NCI-H82 treated with DMSO at 0.1 percent for 48 hours (cell line): Measurements from ENCODE around the gene AMT.

Experiments used
- DNase-seq: peaks from one replicate; lab custom pipeline; 2025; ENCODE audit not compliant: unreplicated experiment; lab: John Stamatoyannopoulos, UW

The AMT gene

DNA sequence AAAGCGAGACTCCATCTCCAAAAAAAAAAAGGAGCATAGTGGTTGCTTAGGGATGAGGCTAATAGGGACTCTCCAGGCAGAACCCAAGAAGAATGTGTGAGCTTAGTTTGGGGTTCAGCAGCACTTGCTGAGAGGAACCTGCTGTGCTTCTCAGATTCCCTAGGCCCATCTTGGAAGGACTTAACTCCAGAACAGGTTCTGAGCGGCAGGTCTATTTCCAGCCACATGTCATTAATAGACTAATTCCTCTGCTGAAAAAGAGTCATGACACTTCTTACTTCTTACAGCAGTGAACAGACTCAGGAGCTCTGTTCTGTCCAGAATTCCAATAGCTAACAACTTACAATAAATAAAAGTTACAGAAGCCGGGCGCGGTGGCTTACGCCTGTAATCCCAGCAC lies 33.0 kb downstream of the AMT start:
- no peak for DNase-seq

DNA sequence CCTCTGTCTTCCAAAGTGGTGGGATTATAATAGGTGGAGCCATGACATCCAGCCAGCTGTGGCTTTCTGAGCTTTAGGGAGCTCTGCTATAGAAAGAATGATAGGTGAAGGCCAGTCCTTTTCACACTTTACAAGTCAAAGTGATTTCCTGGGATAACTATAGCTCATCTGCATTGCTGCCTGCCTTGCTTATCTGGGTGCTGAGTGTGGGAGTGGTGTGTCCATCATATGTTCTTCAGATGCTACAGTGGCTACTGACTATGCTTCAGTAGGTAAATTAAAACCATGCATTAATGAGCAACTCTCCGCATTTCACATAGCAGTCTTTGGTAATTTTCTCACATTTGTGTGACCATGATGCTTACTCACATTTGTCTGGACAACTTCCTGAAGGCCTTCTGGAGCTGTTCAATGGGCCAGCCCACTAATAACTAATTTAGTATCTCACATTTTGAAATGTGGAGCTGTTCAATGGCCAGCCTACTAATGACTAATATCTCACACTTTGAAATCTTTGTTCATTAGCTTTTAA lies 33.9 kb downstream of the AMT start:
- DNase-seq: no peak

DNA sequence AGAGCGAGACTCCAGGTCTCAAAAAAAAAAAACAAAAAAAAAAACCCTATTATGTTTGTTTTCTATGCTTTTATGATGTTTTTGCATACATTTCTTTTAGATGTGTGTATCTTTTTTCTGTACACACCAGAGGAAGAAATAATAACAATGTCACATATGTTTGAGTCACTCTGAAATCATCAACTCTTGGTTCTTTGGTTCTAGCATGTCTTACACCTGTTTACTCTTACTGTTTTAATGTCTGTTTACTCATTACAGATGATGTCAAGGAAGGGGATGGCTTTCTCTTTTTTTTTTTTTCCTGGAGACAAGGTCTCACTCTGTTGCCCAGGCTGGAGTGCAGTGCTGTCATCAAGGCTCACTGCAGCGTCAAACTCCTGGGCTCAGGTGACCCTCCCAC lies 34.6 kb downstream of the AMT start:
- no peak for DNase-seq

GRCh38 chr3:49386056-49386756 lies 36.1 kb downstream of the AMT start:
- DNase-seq: no peak

- no peak for DNase-seq
Observed at GRCh38 chr3:49385617-49386016, 36.7 kb downstream of the AMT start.

- no peak for DNase-seq
Observed at GRCh38 chr3:49383387-49383786, 38.9 kb downstream of the AMT start.

GRCh38 chr3:49378249-49378895 lies 43.9 kb downstream of the AMT start:
- no peak for DNase-seq

DNA sequence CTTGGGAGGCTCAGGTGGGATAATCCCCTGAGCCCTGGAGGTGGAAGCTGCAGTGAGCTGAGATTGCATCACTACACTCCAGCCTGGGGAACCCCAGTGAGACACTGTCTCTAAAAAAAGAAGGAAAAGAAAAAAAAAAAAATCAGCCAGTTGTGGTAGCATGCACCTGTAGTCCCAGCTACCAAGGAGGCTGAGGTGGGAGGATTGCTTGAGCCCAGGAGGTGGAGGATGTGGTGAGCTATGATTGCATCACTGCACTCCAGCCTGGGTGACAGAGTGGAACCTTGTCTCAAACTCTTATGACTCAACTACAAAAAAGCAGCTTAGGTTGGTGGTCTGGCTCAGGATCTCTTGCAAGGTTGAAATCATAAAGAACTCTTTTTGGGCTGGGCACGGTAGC lies 44.8 kb downstream of the AMT start:
- no peak for DNase-seq

- DNase-seq: no peak
Observed at GRCh38 chr3:49371946-49372345, 50.3 kb downstream of the AMT start.

GRCh38 chr3:49370585-49371290 lies 51.5 kb downstream of the AMT start:
- no peak for DNase-seq
